Loucy (cell line): ENCODE data around the gene PCSK5.

Experiments
- EZH2phosphoT487 ChIP-seq: fragments of 200-600 bp; IDR thresholded peaks from 2 replicates; pipeline ENCODE4 v1.6.1; 2018; ENCODE audit warnings: antibody characterized with exemption, mild to moderate bottlenecking, moderate library complexity, borderline replicate concordance
- TF ChIP-seq, protein P1 (sequence below): fragments of 200-600 bp; sonication (generic); conservative IDR thresholded peaks from 2 replicates; pipeline ENCODE4 v1.5.1; 2014; ENCODE audit warnings: mild to moderate bottlenecking, antibody characterized with exemption, low read length

- TF ChIP-seq, protein P1, sequence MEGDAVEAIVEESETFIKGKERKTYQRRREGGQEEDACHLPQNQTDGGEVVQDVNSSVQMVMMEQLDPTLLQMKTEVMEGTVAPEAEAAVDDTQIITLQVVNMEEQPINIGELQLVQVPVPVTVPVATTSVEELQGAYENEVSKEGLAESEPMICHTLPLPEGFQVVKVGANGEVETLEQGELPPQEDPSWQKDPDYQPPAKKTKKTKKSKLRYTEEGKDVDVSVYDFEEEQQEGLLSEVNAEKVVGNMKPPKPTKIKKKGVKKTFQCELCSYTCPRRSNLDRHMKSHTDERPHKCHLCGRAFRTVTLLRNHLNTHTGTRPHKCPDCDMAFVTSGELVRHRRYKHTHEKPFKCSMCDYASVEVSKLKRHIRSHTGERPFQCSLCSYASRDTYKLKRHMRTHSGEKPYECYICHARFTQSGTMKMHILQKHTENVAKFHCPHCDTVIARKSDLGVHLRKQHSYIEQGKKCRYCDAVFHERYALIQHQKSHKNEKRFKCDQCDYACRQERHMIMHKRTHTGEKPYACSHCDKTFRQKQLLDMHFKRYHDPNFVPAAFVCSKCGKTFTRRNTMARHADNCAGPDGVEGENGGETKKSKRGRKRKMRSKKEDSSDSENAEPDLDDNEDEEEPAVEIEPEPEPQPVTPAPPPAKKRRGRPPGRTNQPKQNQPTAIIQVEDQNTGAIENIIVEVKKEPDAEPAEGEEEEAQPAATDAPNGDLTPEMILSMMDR, result no peak
- no peak for TF ChIP-seq EZH2phosphoT487
Observed at GRCh38 chr9:76372336-76372735, 481.9 kb downstream of the PCSK5 start.
